HUES6 (cell line): ENCODE data around the gene WDR76.
A peak's percentile ranks its signal among the peaks of the same experiment; 100 is the strongest.

Experiments
- H3K27ac ChIP-seq: 2 replicates; pipeline ENCODE4 v1.7.0; 2013; ENCODE audit warnings: low read depth, mild to moderate bottlenecking, low read length, inconsistent platforms
- H3K27me3 ChIP-seq: 2 replicates; pipeline ENCODE4 v1.6.1; 2013; ENCODE audit warnings: low read length; ENCODE audit not compliant: control insufficient read depth, insufficient read depth
- H3K36me3 ChIP-seq: 2 replicates; pipeline ENCODE4 v1.6.1; 2013; ENCODE audit warnings: low read length; ENCODE audit not compliant: control insufficient read depth, insufficient read depth
- H3K4me1 ChIP-seq: 2 replicates; pipeline ENCODE4 v1.6.1; 2013; ENCODE audit warnings: low read length; ENCODE audit not compliant: control insufficient read depth, insufficient read depth
- H3K4me3 ChIP-seq: 2 replicates; pipeline ENCODE4 v1.5.1; 2013; ENCODE audit warnings: low read depth, low read length
- H3K9ac ChIP-seq: one replicate; pipeline ENCODE4 v1.6.1; 2013; ENCODE audit warnings: mild to moderate bottlenecking, low read length
- H3K9me3 ChIP-seq: 2 replicates; pipeline ENCODE4 v1.6.1; 2013; ENCODE audit warnings: low read depth, low read length; ENCODE audit not compliant: control insufficient read depth, insufficient read depth

WDR76 gene

GRCh38 chr15:43826508-43827341 lies at the start of gene WDR76:
Gene WDR76 (plus strand): TSS chr15:43827002. CDS start chr15:43827033, 31 bp downstream.
- peaks cover 3% of the 10 kb centered on the region; the same call in 1 of the 2 replicates for H3K9me3 ChIP-seq
- H3K4me3 ChIP-seq, result peak within 1 kb of the TSS; percentile 92
- peaks cover 11% of the 10 kb centered on the region for H3K36me3 ChIP-seq
- peak within 1 kb of the TSS; percentile 98 for H3K9ac ChIP-seq
- no peak within 1 kb of the TSS for H3K27ac ChIP-seq
- H3K27me3 ChIP-seq, result no peaks in the 10 kb centered on the region
- H3K4me1 ChIP-seq, result 0 out of 2 replicates have a peak, but pooled peaks cover 7% of the 10 kb centered on the region

- H3K36me3 ChIP-seq, result peaks cover 21% of the 10 kb centered on the region
- peak overlapping the region; percentile 61 for H3K9ac ChIP-seq
- H3K9me3 ChIP-seq, result no peaks in the 10 kb centered on the region
- peaks cover 9% of the 10 kb centered on the region; the same call in 1 of the 2 replicates for H3K27me3 ChIP-seq
- peaks cover 5% of the 10 kb centered on the region; the same call in 1 of the 2 replicates for H3K4me1 ChIP-seq
- no peak overlapping the region for H3K27ac ChIP-seq
- H3K4me3 ChIP-seq, result peak overlapping the region; percentile 85
Observed at GRCh38 chr15:43777267-43777914, 49.4 kb upstream of the WDR76 start.

- H3K9ac ChIP-seq, result no peak overlapping the region
- peaks cover 9% of the 10 kb centered on the region; the same call in 1 of the 2 replicates for H3K27me3 ChIP-seq
- H3K36me3 ChIP-seq, result peaks cover 5% of the 10 kb centered on the region
- H3K4me3 ChIP-seq, result no peak overlapping the region
- H3K27ac ChIP-seq, result no peak overlapping the region
- no peaks in the 10 kb centered on the region for H3K9me3 ChIP-seq
- peaks cover 5% of the 10 kb centered on the region; the same call in 1 of the 2 replicates for H3K4me1 ChIP-seq
Observed at GRCh38 chr15:43779016-43779415, 47.8 kb upstream of the WDR76 start.

GRCh38 chr15:43789409-43789808 lies 37.4 kb upstream of the WDR76 start:
- no peak overlapping the region for H3K9ac ChIP-seq

GRCh38 chr15:43791993-43792760 lies 34.6 kb upstream of the WDR76 start, which contains the start of gene SERF2:
Gene SERF2 (plus strand): TSS chr15:43792320. CDS start chr15:43792377, 57 bp downstream.
- no peaks in the 10 kb centered on the region for H3K27me3 ChIP-seq
- H3K36me3 ChIP-seq, result peaks cover 40% of the 10 kb centered on the region
- H3K27ac ChIP-seq, result peak within 1 kb of the TSS; percentile 91
- H3K4me3 ChIP-seq, result peak within 1 kb of the TSS; percentile 83
- H3K4me1 ChIP-seq, result peaks cover 33% of the 10 kb centered on the region
- no peaks in the 10 kb centered on the region for H3K9me3 ChIP-seq
- H3K9ac ChIP-seq, result peak within 1 kb of the TSS; percentile 94

More at GRCh38 chr15:43789409-43789808, 37.4 kb upstream of the WDR76 start:
- no peaks in the 10 kb centered on the region for H3K9me3 ChIP-seq
- peaks cover 12% of the 10 kb centered on the region for H3K36me3 ChIP-seq
- H3K27me3 ChIP-seq, result no peaks in the 10 kb centered on the region
- peaks cover 14% of the 10 kb centered on the region for H3K4me1 ChIP-seq
- H3K4me3 ChIP-seq, result no peak overlapping the region
- no peak overlapping the region for H3K27ac ChIP-seq

GRCh38 chr15:43792761-43793476 lies 33.9 kb upstream of the WDR76 start:
- H3K36me3 ChIP-seq, result peaks cover 40% of the 10 kb centered on the region
- H3K27ac ChIP-seq, result peak overlapping the region; percentile 91
- H3K9me3 ChIP-seq, result no peaks in the 10 kb centered on the region
- peak overlapping the region; percentile 94 for H3K9ac ChIP-seq
- no peaks in the 10 kb centered on the region for H3K27me3 ChIP-seq
- peaks cover 33% of the 10 kb centered on the region for H3K4me1 ChIP-seq
- H3K4me3 ChIP-seq, result peak overlapping the region; percentile 83

GRCh38 chr15:43793647-43794046 lies 33.2 kb upstream of the WDR76 start:
- Histone ChIP-seq H3K9me3 (no peaks in the 10 kb centered on the region), H3K9ac (peak overlapping the region; percentile 94), H3K4me3 (peak overlapping the region; percentile 83), H3K27me3 (no peaks in the 10 kb centered on the region), H3K36me3 (peaks cover 43% of the 10 kb centered on the region), H3K4me1 (peaks cover 33% of the 10 kb centered on the region), H3K27ac (no peak overlapping the region)

GRCh38 chr15:43794269-43795037 lies 32.3 kb upstream of the WDR76 start:
- Histone ChIP-seq H3K4me3 (peak overlapping the region; percentile 16; the same call in 1 of the 2 replicates), H3K36me3 (peaks cover 52% of the 10 kb centered on the region), H3K9ac (peak overlapping the region; percentile 7), H3K27ac (no peak overlapping the region; the same call in 1 of the 2 replicates), H3K27me3 (no peaks in the 10 kb centered on the region), H3K4me1 (peaks cover 39% of the 10 kb centered on the region), H3K9me3 (no peaks in the 10 kb centered on the region)

GRCh38 chr15:43795197-43795596 lies 31.6 kb upstream of the WDR76 start:
- Histone ChIP-seq H3K36me3 (peaks cover 58% of the 10 kb centered on the region), H3K9ac (no peak overlapping the region), H3K9me3 (no peaks in the 10 kb centered on the region), H3K4me1 (peaks cover 47% of the 10 kb centered on the region), H3K27ac (no peak overlapping the region; the same call in 1 of the 2 replicates), H3K27me3 (no peaks in the 10 kb centered on the region), H3K4me3 (no peak overlapping the region)
